Nephron (organoid): ENCODE data around the gene CTNNA3.

ENCODE experiments used
- H3K27ac Mint-ChIP-seq, 3 experiments: 2 replicates each; pipeline ENCODE4 v1.8.0; 2020; ENCODE audit warnings: mixed read lengths in 3 of 3, mild to moderate bottlenecking in 2 of 3, moderate library complexity in 1 of 3
- H3K27me3 Mint-ChIP-seq: 2 replicates; pipeline ENCODE4 v1.8.0; 2021; ENCODE audit warnings: low read depth, mild to moderate bottlenecking, moderate library complexity, mixed read lengths
- H3K36me3 Mint-ChIP-seq: 2 replicates; pipeline ENCODE4 v1.8.0; 2020; ENCODE audit warnings: low read depth, mixed read lengths
- H3K4me1 Mint-ChIP-seq: 2 replicates; pipeline ENCODE4 v1.8.0; 2020; ENCODE audit warnings: mixed read lengths
- H3K4me3 Mint-ChIP-seq, 3 experiments: 2 replicates each; pipeline ENCODE4 v1.8.0; 2020; ENCODE audit warnings: mild to moderate bottlenecking in 3 of 3, mixed read lengths in 3 of 3, moderate library complexity in 2 of 3
- H3K9me3 Mint-ChIP-seq: 2 replicates; pipeline ENCODE4 v1.8.0; 2020; ENCODE audit warnings: mixed read lengths
- CTCF ChIP-seq, 3 experiments: fragments of 200-600 bp; sonication (generic); IDR thresholded peaks; one replicate each; pipeline ENCODE4 v1.5.0; 2021; ENCODE audit warnings: antibody characterized with exemption in 3 of 3; ENCODE audit not compliant: unreplicated experiment in 3 of 3

CTNNA3 gene

GRCh38 chr10:66813122-66813521, 882.9 kb downstream of the CTNNA3 start:
- H3K4me1 Mint-ChIP-seq: no peaks in the 10 kb centered on the region

GRCh38 chr10:66811211-66811610, 884.8 kb downstream of the CTNNA3 start:
- TF ChIP-seq CTCF (IDR thresholded peaks at IDR 0.05; ENCODE audit: unreplicated experiment in 3 of 3): no peak
- Mint-ChIP-seq H3K4me3 (no peak overlapping the region), H3K27ac (no peak overlapping the region), H3K4me1 (no peaks in the 10 kb centered on the region), H3K36me3 (no peaks in the 10 kb centered on the region), H3K27me3 (no peaks in the 10 kb centered on the region), H3K9me3 (peaks cover 3% of the 10 kb centered on the region)

More at GRCh38 chr10:66813122-66813521, 882.9 kb downstream of the CTNNA3 start:
- TF ChIP-seq CTCF (IDR thresholded peaks at IDR 0.05; ENCODE audit: unreplicated experiment in 3 of 3): no peak
- Mint-ChIP-seq H3K9me3 (peaks cover 3% of the 10 kb centered on the region), H3K27ac (no peak overlapping the region), H3K36me3 (no peaks in the 10 kb centered on the region), H3K27me3 (no peaks in the 10 kb centered on the region), H3K4me3 (no peak overlapping the region)

- no peaks in the 10 kb centered on the region for H3K4me1 Mint-ChIP-seq
- no peaks in the 10 kb centered on the region for H3K9me3 Mint-ChIP-seq
- no peak for TF ChIP-seq CTCF (IDR thresholded peaks at IDR 0.05; ENCODE audit: unreplicated experiment in 3 of 3)
- H3K36me3 Mint-ChIP-seq: no peaks in the 10 kb centered on the region
- no peak overlapping the region for H3K4me3 Mint-ChIP-seq
- H3K27ac Mint-ChIP-seq: no peak overlapping the region
- H3K27me3 Mint-ChIP-seq: no peaks in the 10 kb centered on the region
Measured at GRCh38 chr10:66809402-66809801, 886.6 kb downstream of the CTNNA3 start.

GRCh38 chr10:66805612-66806011, 890.4 kb downstream of the CTNNA3 start:
- no peak overlapping the region for H3K4me3 Mint-ChIP-seq
- no peaks in the 10 kb centered on the region for H3K27me3 Mint-ChIP-seq
- no peak overlapping the region for H3K27ac Mint-ChIP-seq
- no peaks in the 10 kb centered on the region for H3K4me1 Mint-ChIP-seq
- no peak for TF ChIP-seq CTCF (IDR thresholded peaks at IDR 0.05; ENCODE audit: unreplicated experiment in 3 of 3)
- no peaks in the 10 kb centered on the region for H3K9me3 Mint-ChIP-seq
- no peaks in the 10 kb centered on the region for H3K36me3 Mint-ChIP-seq

GRCh38 chr10:66804962-66805361, 891.0 kb downstream of the CTNNA3 start:
- no peaks in the 10 kb centered on the region for H3K9me3 Mint-ChIP-seq
- no peak overlapping the region for H3K4me3 Mint-ChIP-seq
- H3K36me3 Mint-ChIP-seq: no peaks in the 10 kb centered on the region
- no peaks in the 10 kb centered on the region for H3K4me1 Mint-ChIP-seq
- no peak for TF ChIP-seq CTCF (IDR thresholded peaks at IDR 0.05; ENCODE audit: unreplicated experiment in 3 of 3)
- no peaks in the 10 kb centered on the region for H3K27me3 Mint-ChIP-seq
- H3K27ac Mint-ChIP-seq: no peak overlapping the region

- Mint-ChIP-seq H3K27me3 (no peaks in the 10 kb centered on the region), H3K9me3 (no peaks in the 10 kb centered on the region), H3K4me1 (no peaks in the 10 kb centered on the region), H3K27ac (no peak overlapping the region), H3K4me3 (no peak overlapping the region), H3K36me3 (no peaks in the 10 kb centered on the region)
- TF ChIP-seq CTCF (IDR thresholded peaks at IDR 0.05; ENCODE audit: unreplicated experiment in 3 of 3): no peak
Measured at GRCh38 chr10:66803174-66803573, 892.8 kb downstream of the CTNNA3 start.
